ENCODE measurements around the gene RPL6.
"Not testable (repeated sequence)": the region's sequence is repeated elsewhere in the genome, so short reads cannot be mapped to it uniquely, and the experiment has no call there.

RPL6 gene

GRCh38 chr12:112409064-112409905 is at the start of gene RPL6:
Gene RPL6, minus strand, starts transcription at chr12:112409605. Its CDS starts 949 bp downstream, at chr12:112408656.
- no peak for TF ChIP-seq CTCF (conservative IDR thresholded peaks at IDR 0.05; ENCODE audit: low read depth, low read length)

GRCh38 chr12:112458751-112459150 is 49.3 kb upstream of the RPL6 start:
- TF ChIP-seq CTCF (conservative IDR thresholded peaks at IDR 0.05; ENCODE audit: low read depth, low read length) = no peak
- no peak for DNase-seq (ENCODE audit: low read depth)
- H3K4me3 ChIP-seq (ENCODE audit: low read depth, low read length) = no peak overlapping the region

More at GRCh38 chr12:112409064-112409905, at the start of gene RPL6:
- DNase-seq (ENCODE audit: low read depth) = peak; percentile 96
- H3K4me3 ChIP-seq (ENCODE audit: low read depth, low read length) = peak within 1 kb of the TSS; percentile 78

- no peak for TF ChIP-seq CTCF (conservative IDR thresholded peaks at IDR 0.05; ENCODE audit: low read depth, low read length)
- DNase-seq (ENCODE audit: low read depth) = no peak
- no peak overlapping the region for H3K4me3 ChIP-seq (ENCODE audit: low read depth, low read length)
Observed at GRCh38 chr12:112458330-112458729, 48.9 kb upstream of the RPL6 start.

DNA sequence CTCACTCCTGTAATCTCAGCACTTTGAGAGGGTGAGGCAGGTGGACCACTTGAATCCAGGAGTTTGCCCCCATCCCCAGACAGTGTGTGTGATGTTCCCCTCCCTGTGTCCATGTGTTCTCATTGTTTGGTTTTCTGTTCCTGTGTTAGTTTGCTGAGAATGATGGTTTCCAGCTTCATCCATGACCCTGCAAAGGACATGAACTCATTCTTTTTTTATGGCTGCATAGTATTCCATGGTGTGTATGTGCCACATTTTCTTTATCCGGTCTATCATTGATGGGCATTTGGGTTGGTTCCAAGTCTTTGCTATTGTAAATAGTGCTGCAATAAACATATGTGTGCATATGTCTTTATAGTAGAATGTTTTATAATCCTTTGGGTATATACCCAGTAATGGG is 47.7 kb upstream of the RPL6 start:
- not testable (repeated sequence) for DNase-seq (ENCODE audit: low read depth)

DNA sequence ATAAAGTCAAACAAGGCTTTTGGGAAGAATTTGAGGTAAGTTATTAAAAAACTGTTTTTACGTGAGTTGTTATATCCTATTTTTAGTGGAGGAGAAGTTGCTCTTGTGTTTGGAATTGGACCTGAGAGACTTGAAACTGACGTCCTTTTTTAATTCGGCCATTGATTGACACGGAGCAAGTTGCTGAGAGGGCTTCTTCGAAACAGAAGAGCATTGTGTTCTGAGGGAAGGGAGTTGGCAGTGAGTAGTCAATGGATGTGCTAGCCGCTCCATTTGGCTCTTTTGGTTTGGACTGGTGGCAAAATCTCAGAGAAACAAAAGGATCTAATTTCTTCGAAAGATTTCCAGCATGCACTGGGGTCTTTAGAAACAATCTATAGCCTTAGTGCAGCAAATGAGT is 46.6 kb upstream of the RPL6 start:
- no peak for DNase-seq (ENCODE audit: low read depth)
- TF ChIP-seq CTCF (conservative IDR thresholded peaks at IDR 0.05; ENCODE audit: low read depth, low read length) = no peak
- no peak overlapping the region for H3K4me3 ChIP-seq (ENCODE audit: low read depth, low read length)

More for the DNA sequence above, 47.7 kb upstream of the RPL6 start:
- H3K4me3 ChIP-seq (ENCODE audit: low read depth, low read length) = not testable (repeated sequence)

GRCh38 chr12:112450725-112451124 is 41.3 kb upstream of the RPL6 start:
- no peak for DNase-seq (ENCODE audit: low read depth)
- TF ChIP-seq CTCF (conservative IDR thresholded peaks at IDR 0.05; ENCODE audit: low read depth, low read length) = no peak
- H3K4me3 ChIP-seq (ENCODE audit: low read depth, low read length) = no peak overlapping the region

DNA sequence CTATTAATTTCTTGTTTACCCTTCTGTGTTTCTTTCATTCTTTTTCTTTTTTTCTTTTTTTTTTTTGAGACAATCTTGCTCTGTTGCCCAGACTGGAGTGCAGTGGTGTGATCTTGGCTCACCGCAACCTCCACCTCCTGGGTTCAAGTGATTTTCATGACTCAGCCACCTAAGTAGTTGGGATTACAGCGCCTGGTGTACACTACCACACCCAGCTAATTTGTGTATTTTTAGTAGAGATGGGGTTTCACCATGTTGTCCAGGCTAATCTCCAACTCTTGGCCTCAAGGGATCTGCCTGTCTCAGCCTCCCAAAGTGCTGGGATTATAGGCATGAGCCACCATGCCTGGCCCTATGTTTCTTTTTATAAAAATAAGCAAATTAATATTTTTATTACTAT is 38.8 kb upstream of the RPL6 start:
- not testable (repeated sequence) for H3K4me3 ChIP-seq (ENCODE audit: low read depth, low read length); DNase-seq (ENCODE audit: low read depth)

GRCh38 chr12:112447106-112447505 is 37.7 kb upstream of the RPL6 start:
- H3K4me3 ChIP-seq (ENCODE audit: low read depth, low read length) = no peak overlapping the region
- TF ChIP-seq CTCF (conservative IDR thresholded peaks at IDR 0.05; ENCODE audit: low read depth, low read length) = no peak
- no peak for DNase-seq (ENCODE audit: low read depth)
